Aorta (tissue), 5 donors: ENCODE measurements around the gene BARHL1. TPM values are rescaled to one million over a fixed set of nuclear protein-coding genes. Genes with fewer than 3 reads are reported as not detected.
"Not testable (repeated sequence)": the region's sequence is repeated elsewhere in the genome, so short reads cannot be mapped to it uniquely, and the experiment has no call there.

ENCODE experiments used
- ATAC-seq: fragments of 200-7000 bp; cut with Tn5 transposase; one replicate; pipeline ENCODE4 v1.9.1; 2022; ENCODE audit warnings: moderate library complexity; ENCODE audit not compliant: low FRiP score
- DNase-seq, 2 donors: peaks; one replicate each; pipeline ENCODE4 v3.0.0-alpha.2; 2020
- H3K27ac ChIP-seq, 2 donors: one replicate each; pipeline ENCODE4 v1.5.1; 2013; ENCODE audit warnings: low read length in 2 of 2, mild to moderate bottlenecking in 2 of 2, moderate library complexity in 2 of 2, control low read depth in 1 of 2, inconsistent platforms in 1 of 2, low read depth in 1 of 2
- H3K27me3 ChIP-seq, 2 donors: one replicate each; pipeline ENCODE4 v1.6.1; 2013; ENCODE audit warnings: control low read depth in 1 of 2, low read length in 1 of 2, mild to moderate bottlenecking in 1 of 2, moderate library complexity in 1 of 2; ENCODE audit not compliant: insufficient read depth in 2 of 2, control insufficient read depth in 1 of 2
- H3K36me3 ChIP-seq, 2 donors: one replicate each; pipeline ENCODE4 v1.6.1; 2013; ENCODE audit warnings: control low read depth in 1 of 2, low read length in 1 of 2, mild to moderate bottlenecking in 1 of 2; ENCODE audit not compliant: insufficient read depth in 2 of 2, control insufficient read depth in 1 of 2
- H3K4me1 ChIP-seq, 2 donors: one replicate each; pipeline ENCODE4 v1.6.1; 2013; ENCODE audit warnings: low read length in 2 of 2, control low read depth in 1 of 2, mild to moderate bottlenecking in 1 of 2, moderate library complexity in 1 of 2; ENCODE audit not compliant: insufficient read depth in 2 of 2, control insufficient read depth in 1 of 2
- H3K4me3 ChIP-seq, 2 donors: one replicate each; pipeline ENCODE4 v1.5.1; 2013; ENCODE audit warnings: low read length in 2 of 2, control low read depth in 1 of 2, mild to moderate bottlenecking in 1 of 2
- H3K9me3 ChIP-seq: one replicate; pipeline ENCODE4 v1.6.1; 2013; ENCODE audit warnings: mild to moderate bottlenecking, low read length; ENCODE audit not compliant: control insufficient read depth
- WGBS, 2 donors: extraction: QIAGEN DNeasy Blood & Tissue Kit; methylation state at CpG; one replicate each; pipeline ENCODE4 v1.1.7; 2013; 5-methylcytosine and 5-hydroxymethylcytosine counted together
- intact Hi-C, 2 donors: fragments of 100-400 bp; cut with DNase I; formaldehyde crosslinking; loops; one replicate each; pipeline versions ENCODE4 v1.14.2 to v1.15.0; 2022
- polyA plus RNA-seq, 2 donors: library from polyadenylated mRNA; stranded (reverse); fragments of 200-250 nt; gene quantifications; one replicate each; pipeline ENCODE4 v1.2.3, GENCODE V29; 2013
- total RNA-seq, 2 donors: library from RNA; stranded (reverse); fragmentation: NEBNext Ultra II Directional; extraction: Animal tissue kit (Norgen Biotek cat#: 25700); gene quantifications; one replicate each; pipeline ENCODE4 v1.2.1, GENCODE V29; 2021
- donor health status: healthy with polysubstance abuse.
- donor health status: Bipolar disorder and iron deficiency.
- donor health status: DM: no; HTN: no; CAD: no.
- donor health status: DM: no; HTN: no; CAD: no.
- donor health status: DM: yes; HTN: yes; CAD: no.

Gene BARHL1
- total and polyA plus RNA-seq, 4 donors: not detected

DNA sequence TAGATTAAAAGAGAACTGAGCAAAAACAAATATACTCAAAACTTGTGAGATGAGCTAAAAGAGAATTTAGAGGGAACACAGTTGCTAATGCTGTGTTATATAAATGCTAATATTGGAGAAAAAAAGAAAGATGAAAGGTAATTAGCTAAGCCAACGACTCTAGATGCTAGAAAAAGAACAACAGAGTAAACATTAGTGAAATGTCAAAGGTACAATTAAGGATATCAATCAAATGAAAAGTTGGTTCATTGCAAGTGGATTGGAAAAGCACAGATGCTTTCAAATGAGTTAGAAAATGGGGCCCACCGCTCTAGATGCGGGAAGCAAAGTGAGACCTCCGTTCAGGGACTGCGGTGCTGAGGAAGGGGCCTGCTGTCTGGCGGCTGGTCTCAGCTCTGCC is 17.9 kb upstream of the BARHL1 start:
- Histone ChIP-seq H3K27me3 (no peaks in the 10 kb centered on the region), H3K36me3 (no peaks in the 10 kb centered on the region), H3K27ac (no peak overlapping the region), H3K9me3 (peaks cover 1% of the 10 kb centered on the region), H3K4me3 (no peak overlapping the region), H3K4me1 (no peaks in the 10 kb centered on the region)
- DNase-seq (no peak), ATAC-seq (no peak)
- intact Hi-C loops: no loop called here
- WGBS, 2 donors: 62 to 66% methylated on average over 6 of the region's 6 CpGs

DNA sequence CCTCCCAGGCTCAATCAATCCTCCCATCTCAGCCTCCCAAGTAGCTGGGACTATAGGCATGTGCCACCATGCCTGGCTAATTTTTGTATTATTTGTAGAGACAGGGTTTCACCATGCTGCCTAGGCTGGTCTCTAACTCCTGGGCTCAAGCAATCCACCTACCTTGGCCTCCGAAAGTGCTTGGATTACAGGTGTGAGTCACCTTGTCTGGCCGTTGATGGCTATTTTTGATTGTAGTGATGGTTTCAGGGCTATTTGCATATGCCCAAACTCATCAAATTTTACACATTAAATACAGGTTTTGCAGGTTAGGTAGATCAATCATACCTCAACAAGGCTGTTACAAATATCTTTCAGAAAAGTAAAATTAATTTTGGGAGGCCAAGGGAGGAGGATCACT is 13.6 kb upstream of the BARHL1 start:
- WGBS, 2 donors: 80 to 87% methylated on average over 2 of the region's 2 CpGs
- H3K4me1 ChIP-seq, H3K27me3 ChIP-seq, ATAC-seq, DNase-seq, intact Hi-C loops, H3K4me3 ChIP-seq, H3K36me3 ChIP-seq, H3K9me3 ChIP-seq, H3K27ac ChIP-seq: not testable (repeated sequence)

DNA sequence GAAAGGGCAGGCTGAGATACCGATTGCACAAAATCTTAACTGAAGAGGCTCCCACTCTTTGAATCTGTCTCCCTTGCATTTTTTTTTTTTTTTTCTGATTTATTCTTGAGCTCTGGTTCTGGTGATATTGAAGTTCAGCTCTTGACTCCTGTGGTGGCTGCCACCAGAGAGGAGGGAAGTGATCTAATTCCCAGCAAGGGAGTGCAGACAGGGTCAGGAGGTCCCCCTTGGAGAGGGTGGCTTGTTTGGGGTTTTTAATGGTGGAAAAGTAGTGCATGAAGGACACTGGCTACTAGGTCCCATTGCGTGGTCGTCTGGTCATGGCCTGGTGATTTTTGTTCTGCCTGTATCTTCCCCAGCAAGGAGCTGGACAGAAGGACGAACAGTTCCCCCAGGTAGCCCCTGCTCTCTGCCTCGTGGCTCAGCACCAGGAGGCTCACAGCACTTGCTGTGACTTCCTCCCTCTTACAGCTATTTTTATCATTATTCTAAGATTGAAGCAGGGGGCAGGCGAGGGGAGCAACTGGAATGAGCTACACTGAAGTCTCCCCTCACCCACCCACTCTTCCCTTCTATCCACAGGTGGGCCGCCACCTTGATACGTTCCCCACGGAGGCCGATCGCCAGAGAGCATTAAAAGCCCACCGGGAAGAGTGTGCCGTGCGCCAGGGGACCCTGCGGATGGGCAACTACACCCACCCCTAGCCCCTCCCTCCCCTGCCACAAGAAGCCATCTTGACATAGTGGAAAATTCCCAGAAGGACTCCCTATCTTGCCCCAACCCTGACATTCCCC is 10.4 kb upstream of the BARHL1 start:
- Histone ChIP-seq H3K27ac (no peak overlapping the region), H3K4me1 (no peaks in the 10 kb centered on the region), H3K27me3 (no peaks in the 10 kb centered on the region), H3K36me3 (no peaks in the 10 kb centered on the region), H3K9me3 (peaks cover 1% of the 10 kb centered on the region), H3K4me3 (no peak overlapping the region)
- DNase-seq (peak in 1 of 2 donors; percentile 53), ATAC-seq (no peak)
- WGBS, 2 donors: 73 to 75% methylated on average over 15 of the region's 15 CpGs
- intact Hi-C loops: no loop called here

DNA sequence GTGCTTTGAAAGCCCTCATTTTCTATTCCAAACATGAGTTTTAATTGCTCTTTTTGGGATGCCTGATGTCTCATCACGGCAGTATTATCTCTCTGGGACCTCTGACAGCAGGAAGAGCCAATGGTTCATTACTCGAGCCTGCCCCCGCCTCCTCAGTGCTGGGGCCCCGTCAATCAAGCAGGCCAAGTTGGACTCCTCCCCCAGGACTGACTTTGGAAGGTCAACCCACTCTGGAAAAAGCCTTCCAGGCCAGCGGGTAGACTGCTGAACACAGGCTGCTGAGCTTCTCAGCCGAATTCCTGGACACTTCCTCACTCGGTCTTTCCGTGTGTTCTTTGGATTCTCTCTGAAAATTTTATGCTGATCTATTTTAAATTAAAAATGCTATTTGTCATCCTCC is 9.5 kb upstream of the BARHL1 start:
- intact Hi-C loops: no loop called here
- no peaks in the 10 kb centered on the region for H3K36me3 ChIP-seq
- H3K4me1 ChIP-seq: no peaks in the 10 kb centered on the region
- 19 to 26% methylated on average over 8 of the region's 8 CpGs for WGBS, 2 donors
- ATAC-seq (no peak), DNase-seq (peak in 1 of 2 donors; percentile 40)
- peaks cover under 1% of the 10 kb centered on the region for H3K9me3 ChIP-seq
- H3K4me3 ChIP-seq: no peak overlapping the region
- no peaks in the 10 kb centered on the region for H3K27me3 ChIP-seq
- no peak overlapping the region for H3K27ac ChIP-seq

DNA sequence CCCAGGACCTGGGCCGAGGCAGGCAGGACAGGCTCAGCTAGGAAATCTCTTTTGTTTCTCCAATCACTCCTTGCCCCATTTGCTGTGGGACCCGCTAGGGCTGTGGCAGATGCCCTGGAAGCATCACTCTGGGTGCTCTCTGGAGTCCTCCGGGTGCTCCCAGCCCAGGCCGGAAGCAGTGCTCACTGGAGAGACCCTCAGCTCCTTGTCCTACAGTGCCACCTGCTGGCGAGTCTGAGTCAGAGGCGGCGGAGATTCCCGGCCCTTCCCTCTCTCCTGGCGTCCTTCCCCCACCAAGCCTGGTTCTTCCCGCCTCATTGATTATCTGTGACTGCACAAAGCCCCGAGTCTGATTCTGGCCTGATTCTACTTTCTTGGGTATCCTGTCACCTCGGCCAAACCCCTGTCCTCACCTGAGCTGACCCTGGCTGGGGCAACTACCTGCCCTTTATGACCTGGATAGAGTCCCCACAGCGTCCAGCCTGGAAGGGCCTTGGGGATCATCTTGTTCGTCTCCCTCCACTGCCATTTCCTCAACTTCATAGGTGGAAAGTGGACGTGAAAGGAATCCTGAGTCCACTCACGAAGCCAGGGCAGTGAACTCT is 7.3 kb upstream of the BARHL1 start:
- intact Hi-C loops: no loop called here
- WGBS, 2 donors: 9 to 13% methylated on average over 16 of the region's 16 CpGs
- ATAC-seq (peak; percentile 73), DNase-seq (peak; percentile 70 to 82)
- no peaks in the 10 kb centered on the region for H3K9me3 ChIP-seq
- H3K36me3 ChIP-seq: no peaks in the 10 kb centered on the region
- H3K4me3 ChIP-seq: no peak overlapping the region
- H3K4me1 ChIP-seq: no peaks in the 10 kb centered on the region
- H3K27ac ChIP-seq: no peak overlapping the region
- no peaks in the 10 kb centered on the region for H3K27me3 ChIP-seq

DNA sequence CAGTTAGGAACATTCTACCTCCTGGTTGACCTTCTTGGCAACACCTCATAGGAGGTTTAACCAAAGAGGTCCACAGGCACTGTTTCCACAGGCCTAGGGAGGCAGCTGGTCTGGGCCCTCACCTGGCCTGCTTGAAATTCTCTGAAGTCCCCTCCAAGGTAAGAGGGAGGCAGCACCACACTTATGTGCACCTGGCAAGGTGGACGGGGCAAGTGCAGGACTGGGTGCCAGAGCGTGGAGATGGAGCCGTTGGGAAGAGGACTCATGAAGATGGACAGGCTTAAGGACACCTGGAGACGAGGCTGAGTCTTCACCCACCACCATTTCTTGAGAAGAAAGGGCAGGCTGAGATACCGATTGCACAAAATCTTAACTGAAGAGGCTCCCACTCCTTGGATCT is 6.6 kb upstream of the BARHL1 start:
- intact Hi-C loops: no loop called here
- Histone ChIP-seq H3K9me3 (no peaks in the 10 kb centered on the region), H3K36me3 (no peaks in the 10 kb centered on the region), H3K27me3 (no peaks in the 10 kb centered on the region), H3K4me1 (no peaks in the 10 kb centered on the region), H3K27ac (no peak overlapping the region), H3K4me3 (no peak overlapping the region)
- DNase-seq (peak in 1 of 2 donors; percentile 41), ATAC-seq (no peak)
- WGBS, 2 donors: 69 to 76% methylated on average over 5 of the region's 5 CpGs

DNA sequence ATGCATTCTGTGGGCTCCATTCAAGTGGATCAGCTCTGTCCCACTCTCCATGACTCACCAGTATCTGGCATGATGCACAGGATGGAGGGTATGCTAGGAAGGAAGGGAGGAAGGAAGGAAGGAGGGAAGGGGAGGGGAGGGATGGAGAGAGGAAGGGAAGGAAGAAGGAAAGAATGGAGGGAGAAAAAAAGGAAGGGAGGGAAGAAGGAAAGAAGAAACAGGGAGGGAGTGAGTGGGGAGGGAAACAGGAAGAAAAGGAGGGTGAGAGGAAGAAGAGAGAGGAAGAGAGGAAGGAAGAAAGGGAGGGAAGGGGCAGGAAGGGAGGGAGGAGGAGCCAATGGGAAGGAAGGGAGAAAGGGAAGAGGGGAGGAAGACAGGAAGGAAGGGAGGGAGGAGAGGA is 5.3 kb upstream of the BARHL1 start:
- intact Hi-C loops: no loop called here
- no peaks in the 10 kb centered on the region for H3K4me1 ChIP-seq
- H3K36me3 ChIP-seq: no peaks in the 10 kb centered on the region
- no peaks in the 10 kb centered on the region for H3K9me3 ChIP-seq
- DNase-seq (no peak), ATAC-seq (no peak)
- H3K4me3 ChIP-seq: no peak overlapping the region
- H3K27me3 ChIP-seq: no peaks in the 10 kb centered on the region
- H3K27ac ChIP-seq: no peak overlapping the region

DNA sequence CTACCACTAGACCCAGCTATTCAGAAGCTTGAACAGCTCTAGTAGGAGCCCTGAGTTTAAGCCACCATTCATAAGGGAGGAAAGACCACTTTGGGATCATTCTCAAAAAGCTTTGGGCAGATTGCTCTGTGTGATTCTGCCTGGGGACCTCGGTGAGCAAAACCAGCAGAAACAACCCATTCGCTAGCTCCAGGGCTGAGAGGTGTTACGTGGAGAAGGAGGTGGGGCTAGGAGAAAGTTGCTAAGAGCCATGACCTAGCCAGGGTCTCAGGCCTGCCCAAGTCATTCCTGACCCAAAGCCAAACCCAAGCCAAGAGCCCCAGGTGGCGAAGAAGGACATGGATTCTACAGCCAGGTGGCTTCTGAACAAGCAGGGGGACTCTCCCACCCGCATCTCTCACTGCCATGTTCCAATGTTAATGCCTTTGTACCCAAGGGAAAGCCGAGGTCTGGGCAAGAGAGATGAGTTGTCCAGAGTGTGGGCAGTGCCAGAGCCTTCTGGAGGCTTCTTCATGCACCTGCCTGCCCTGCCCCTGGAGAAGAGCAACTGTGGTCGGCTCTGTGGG is 4.0 kb upstream of the BARHL1 start:
- H3K36me3 ChIP-seq: no peaks in the 10 kb centered on the region
- no peaks in the 10 kb centered on the region for H3K27me3 ChIP-seq
- H3K27ac ChIP-seq: no peak overlapping the region
- no peak overlapping the region for H3K4me3 ChIP-seq
- H3K9me3 ChIP-seq: no peaks in the 10 kb centered on the region
- no peaks in the 10 kb centered on the region for H3K4me1 ChIP-seq
- 25 to 29% methylated on average over 7 of the region's 7 CpGs for WGBS, 2 donors
- intact Hi-C loops: no loop called here
- ATAC-seq: no peak
- peak in 1 of 2 donors; percentile 26 for DNase-seq

DNA sequence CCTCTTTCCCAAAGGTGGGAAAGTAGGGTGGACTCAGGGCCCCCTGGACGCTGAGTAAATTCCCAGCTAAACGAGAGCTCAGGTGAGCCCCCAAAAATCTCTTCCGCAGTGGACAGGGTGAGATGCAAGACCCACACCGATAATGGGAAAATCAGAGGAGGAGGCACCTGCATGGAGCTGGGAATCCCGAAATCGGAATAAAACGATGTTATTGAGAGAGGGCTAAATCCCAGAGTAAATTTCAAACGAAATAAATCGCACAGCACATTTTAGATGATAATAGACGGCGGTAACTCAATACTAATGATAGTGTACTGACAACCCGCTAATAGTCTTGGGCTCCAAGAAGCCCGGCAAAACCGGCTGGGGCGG is 3.0 kb upstream of the BARHL1 start:
- no peak for ATAC-seq
- no peaks in the 10 kb centered on the region for H3K4me1 ChIP-seq
- H3K27ac ChIP-seq: no peak overlapping the region
- no peaks in the 10 kb centered on the region for H3K27me3 ChIP-seq
- no peaks in the 10 kb centered on the region for H3K36me3 ChIP-seq
- no peak for DNase-seq
- no peak overlapping the region for H3K4me3 ChIP-seq
- intact Hi-C loops: no loop called here
- 8 to 13% methylated on average over 15 of the region's 15 CpGs for WGBS, 2 donors
- H3K9me3 ChIP-seq: no peaks in the 10 kb centered on the region
